ENCODE data around the gene VCL.

The VCL gene

GRCh38 chr10:73967022-73967429, 30.9 kb upstream of the VCL start:
- TF ChIP-seq, protein P1, sequence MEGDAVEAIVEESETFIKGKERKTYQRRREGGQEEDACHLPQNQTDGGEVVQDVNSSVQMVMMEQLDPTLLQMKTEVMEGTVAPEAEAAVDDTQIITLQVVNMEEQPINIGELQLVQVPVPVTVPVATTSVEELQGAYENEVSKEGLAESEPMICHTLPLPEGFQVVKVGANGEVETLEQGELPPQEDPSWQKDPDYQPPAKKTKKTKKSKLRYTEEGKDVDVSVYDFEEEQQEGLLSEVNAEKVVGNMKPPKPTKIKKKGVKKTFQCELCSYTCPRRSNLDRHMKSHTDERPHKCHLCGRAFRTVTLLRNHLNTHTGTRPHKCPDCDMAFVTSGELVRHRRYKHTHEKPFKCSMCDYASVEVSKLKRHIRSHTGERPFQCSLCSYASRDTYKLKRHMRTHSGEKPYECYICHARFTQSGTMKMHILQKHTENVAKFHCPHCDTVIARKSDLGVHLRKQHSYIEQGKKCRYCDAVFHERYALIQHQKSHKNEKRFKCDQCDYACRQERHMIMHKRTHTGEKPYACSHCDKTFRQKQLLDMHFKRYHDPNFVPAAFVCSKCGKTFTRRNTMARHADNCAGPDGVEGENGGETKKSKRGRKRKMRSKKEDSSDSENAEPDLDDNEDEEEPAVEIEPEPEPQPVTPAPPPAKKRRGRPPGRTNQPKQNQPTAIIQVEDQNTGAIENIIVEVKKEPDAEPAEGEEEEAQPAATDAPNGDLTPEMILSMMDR (IDR thresholded peaks at IDR 0.05; ENCODE audit: low read depth, low read length): no peak
- no peak overlapping the region for H3K4me3 ChIP-seq (replicated peaks in 1 of 2; ENCODE audit: low read depth in 2 of 2, low read length in 2 of 2)
- no peak for DNase-seq (ENCODE audit: low read depth in 2 of 2)

DNA sequence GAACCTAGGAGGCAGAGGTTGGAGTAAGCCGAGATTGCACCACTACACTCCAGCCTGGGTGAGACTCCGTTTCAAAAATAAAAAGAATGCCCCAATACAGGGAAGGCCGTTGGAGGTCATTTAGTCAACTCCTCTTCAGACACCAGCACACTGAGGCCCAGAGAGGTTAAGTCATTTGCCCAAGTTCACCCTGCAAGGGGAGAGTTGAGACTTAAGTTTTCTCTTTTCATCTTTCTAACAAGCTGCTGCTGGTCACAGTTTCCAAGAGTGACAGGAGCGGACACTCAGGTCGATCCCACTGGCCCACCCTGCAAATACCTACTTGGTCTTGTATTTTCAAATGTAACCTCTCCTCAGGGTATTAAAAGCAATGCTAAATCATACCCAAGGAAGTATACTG, 30.4 kb upstream of the VCL start:
- no peak overlapping the region for H3K4me3 ChIP-seq (replicated peaks in 1 of 2; ENCODE audit: low read depth in 2 of 2, low read length in 2 of 2)
- no peak for DNase-seq (ENCODE audit: low read depth in 2 of 2)
- TF ChIP-seq, protein P1 (IDR thresholded peaks at IDR 0.05; ENCODE audit: low read depth, low read length): no peak

- no peak overlapping the region for H3K4me3 ChIP-seq (replicated peaks in 1 of 2; ENCODE audit: low read depth in 2 of 2, low read length in 2 of 2)
- TF ChIP-seq, protein P1 (IDR thresholded peaks at IDR 0.05; ENCODE audit: low read depth, low read length): no peak
- peak in 1 of 2 donors; percentile 50 for DNase-seq (ENCODE audit: low read depth in 2 of 2)
These were observed 29.8 kb upstream of the VCL start for GRCh38 chr10:73968098-73968521.

DNA sequence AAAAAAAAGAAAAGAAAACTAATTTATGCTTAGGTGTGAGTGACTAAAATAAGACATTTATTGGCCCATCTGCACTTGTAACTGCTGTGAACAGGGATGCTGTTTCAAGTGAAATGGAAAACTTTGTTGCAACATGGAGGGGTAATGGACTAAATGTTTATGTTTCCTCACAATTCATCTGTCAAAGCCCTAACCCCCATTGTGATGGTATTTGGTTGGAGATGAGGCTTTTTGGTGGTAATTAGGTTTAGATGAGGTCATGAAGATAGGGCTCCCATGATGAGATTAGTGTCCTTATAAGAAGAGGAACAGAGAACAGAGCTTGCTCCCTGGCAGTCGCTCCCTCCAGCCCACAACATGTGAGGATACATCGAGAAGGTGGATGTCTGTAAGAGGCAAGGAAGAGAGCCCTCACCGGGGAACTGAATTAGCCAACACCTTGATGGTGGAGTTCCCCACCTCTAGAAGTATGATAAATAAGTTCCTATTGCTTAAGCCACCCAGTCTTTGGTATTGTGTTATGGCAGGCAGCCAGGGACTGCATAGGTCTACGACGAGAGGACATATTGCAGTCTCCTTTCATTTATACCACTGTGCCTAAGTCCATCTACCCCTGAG, 28.6 kb upstream of the VCL start:
- H3K4me3 ChIP-seq (replicated peaks in 1 of 2; ENCODE audit: low read depth in 2 of 2, low read length in 2 of 2): no peak overlapping the region
- TF ChIP-seq, protein P1 (IDR thresholded peaks at IDR 0.05; ENCODE audit: low read depth, low read length): no peak
- peak; percentile 26 to 46 for DNase-seq (ENCODE audit: low read depth in 2 of 2)

DNA sequence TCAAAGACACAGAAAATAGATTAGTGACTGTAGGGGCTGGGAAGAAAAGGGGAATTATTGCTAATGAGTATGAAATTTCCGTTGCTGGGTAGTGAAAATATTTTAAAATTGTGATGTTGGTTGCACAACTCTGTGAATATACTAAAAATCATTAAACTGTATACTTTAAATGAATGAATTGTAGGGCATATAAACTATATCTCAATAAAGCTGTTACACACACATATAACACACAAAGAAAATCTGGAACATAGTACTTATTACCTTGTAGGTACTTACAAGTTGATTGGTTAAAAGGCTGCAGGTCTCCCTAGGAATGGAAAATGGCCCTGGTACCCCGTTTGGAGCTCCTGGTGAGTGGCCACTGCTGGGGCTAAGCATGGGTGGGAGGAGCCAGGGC, 27.1 kb upstream of the VCL start:
- TF ChIP-seq, protein P1 (IDR thresholded peaks at IDR 0.05; ENCODE audit: low read depth, low read length): no peak
- H3K4me3 ChIP-seq (replicated peaks in 1 of 2; ENCODE audit: low read depth in 2 of 2, low read length in 2 of 2): no peak overlapping the region
- no peak for DNase-seq (ENCODE audit: low read depth in 2 of 2)

GRCh38 chr10:73971636-73972354, 26.1 kb upstream of the VCL start:
- no peak for DNase-seq (ENCODE audit: low read depth in 2 of 2)
- H3K4me3 ChIP-seq (replicated peaks in 1 of 2; ENCODE audit: low read depth in 2 of 2, low read length in 2 of 2): no peak overlapping the region
- TF ChIP-seq, protein P1 (IDR thresholded peaks at IDR 0.05; ENCODE audit: low read depth, low read length): no peak

All from cardiac fibroblast (primary cell).